ENCODE measurements around the gene ZEB2.
A peak's percentile ranks its signal among the peaks of the same experiment; 100 is the strongest.

ZEB2 gene

GRCh38 chr2:144559242-144559641, 39.3 kb upstream of the ZEB2 start:
- ChIA-PET CTCF (no interaction called here), POLR2A (no interaction called here)
- no peak for TF ChIP-seq LEF1 (IDR thresholded peaks at IDR 0.05; ENCODE audit: borderline replicate concordance)
- TF ChIP-seq PKNOX1 (IDR thresholded peaks at IDR 0.05) = no peak
- TF ChIP-seq HDGF (IDR thresholded peaks at IDR 0.05; ENCODE audit: borderline replicate concordance) = no peak
- TF ChIP-seq CTBP1 (IDR thresholded peaks at IDR 0.05; ENCODE audit: borderline replicate concordance) = no peak
- TF ChIP-seq FOXK2 (IDR thresholded peaks at IDR 0.05) = no peak
- no peak for TF ChIP-seq ELF4 (IDR thresholded peaks at IDR 0.05)
- TF ChIP-seq FOXM1 (IDR thresholded peaks at IDR 0.05; ENCODE audit: borderline replicate concordance) = no peak
- TF ChIP-seq ZNF384 (IDR thresholded peaks at IDR 0.05) = no peak

GRCh38 chr2:144554492-144555210, 34.7 kb upstream of the ZEB2 start:
- CTCF ChIA-PET = interaction anchor here (0.5 kb wide), 1 partner anchor 13 kb away, joined by 4 read pairs; no protein-coding TSS in a partner anchor
- POLR2A ChIA-PET = no interaction called here
- TF ChIP-seq PKNOX1 (IDR thresholded peaks at IDR 0.05) (peak; percentile 53; the same call in 1 of the 2 replicates), ELF4 (IDR thresholded peaks at IDR 0.05) (no peak)
- DNase-seq (ENCODE audit: extremely low spot score) = no peak

More at GRCh38 chr2:144559242-144559641, 39.3 kb upstream of the ZEB2 start:
- DNase-seq (ENCODE audit: extremely low spot score) = no peak

GRCh38 chr2:144553379-144553778, 33.5 kb upstream of the ZEB2 start:
- DNase-seq (ENCODE audit: extremely low spot score) = peak; percentile 10
- POLR2A ChIA-PET = no interaction called here
- TF ChIP-seq FOXM1 (IDR thresholded peaks at IDR 0.05; ENCODE audit: borderline replicate concordance) (no peak), ARNT (IDR thresholded peaks at IDR 0.05) (peak; percentile 49; the same call in 1 of the 2 replicates), PKNOX1 (IDR thresholded peaks at IDR 0.05) (peak; percentile 95), CTBP1 (IDR thresholded peaks at IDR 0.05; ENCODE audit: borderline replicate concordance) (peak; percentile 91)
- CTCF ChIA-PET = no interaction called here

- TF ChIP-seq SUZ12 (IDR thresholded peaks at IDR 0.05) (no peak), FOXA1 (IDR thresholded peaks at IDR 0.05) (no peak), CTBP1 (IDR thresholded peaks at IDR 0.05; ENCODE audit: borderline replicate concordance) (no peak), LEF1 (IDR thresholded peaks at IDR 0.05; ENCODE audit: borderline replicate concordance) (no peak), NFRKB (IDR thresholded peaks at IDR 0.05) (no peak), BHLHE40 (IDR thresholded peaks at IDR 0.05; ENCODE audit: borderline replicate concordance) (no peak), FOXK2 (IDR thresholded peaks at IDR 0.05) (no peak), ELF4 (IDR thresholded peaks at IDR 0.05) (no peak), ZNF384 (IDR thresholded peaks at IDR 0.05) (no peak), L3MBTL2 (conservative IDR thresholded peaks at IDR 0.05) (no peak), SP1 (IDR thresholded peaks at IDR 0.05) (no peak), HDGF (IDR thresholded peaks at IDR 0.05; ENCODE audit: borderline replicate concordance) (no peak), TARDBP (IDR thresholded peaks at IDR 0.05) (no peak), PKNOX1 (IDR thresholded peaks at IDR 0.05) (no peak)
- CTCF ChIA-PET = no interaction called here
Observed at GRCh38 chr2:144552821-144553220, 32.9 kb upstream of the ZEB2 start.

GRCh38 chr2:144550911-144551310, 31.0 kb upstream of the ZEB2 start:
- CTCF ChIA-PET = no interaction called here
- no peak for DNase-seq (ENCODE audit: extremely low spot score)
- POLR2A ChIA-PET = no interaction called here
- TF ChIP-seq FOXK2 (IDR thresholded peaks at IDR 0.05) (no peak), SUZ12 (IDR thresholded peaks at IDR 0.05) (no peak), NFRKB (IDR thresholded peaks at IDR 0.05) (no peak), LEF1 (IDR thresholded peaks at IDR 0.05; ENCODE audit: borderline replicate concordance) (no peak), CTBP1 (IDR thresholded peaks at IDR 0.05; ENCODE audit: borderline replicate concordance) (no peak), HDGF (IDR thresholded peaks at IDR 0.05; ENCODE audit: borderline replicate concordance) (no peak), ELF4 (IDR thresholded peaks at IDR 0.05) (no peak), ZNF384 (IDR thresholded peaks at IDR 0.05) (no peak), TARDBP (IDR thresholded peaks at IDR 0.05) (no peak), PKNOX1 (IDR thresholded peaks at IDR 0.05) (no peak), FOXA1 (IDR thresholded peaks at IDR 0.05) (no peak), BHLHE40 (IDR thresholded peaks at IDR 0.05; ENCODE audit: borderline replicate concordance) (no peak), SP1 (IDR thresholded peaks at IDR 0.05) (no peak), FOXM1 (IDR thresholded peaks at IDR 0.05; ENCODE audit: borderline replicate concordance) (no peak), ARNT (IDR thresholded peaks at IDR 0.05) (no peak), L3MBTL2 (conservative IDR thresholded peaks at IDR 0.05) (no peak)

More at GRCh38 chr2:144552821-144553220, 32.9 kb upstream of the ZEB2 start:
- POLR2A ChIA-PET = no interaction called here
- no peak for DNase-seq (ENCODE audit: extremely low spot score)

All from HEK293T (cell line).